Fibroblast of lung (primary cell): Measurements from ENCODE around the gene PRKCH. TPM values are rescaled to one million over a fixed set of nuclear protein-coding genes. Genes with fewer than 3 reads are reported as not detected.

ENCODE experiments used
- DNase-seq, 2 donors: peaks; one replicate each; pipeline versions ENCODE4 v3.0.0 to v3.0.0-alpha.2; 2010; ENCODE audit warnings: low read depth in 2 of 2
- H2AFZ ChIP-seq: 2 replicates; pipeline ENCODE4 v1.5.1; 2012; ENCODE audit warnings: low read length, control low read depth, inconsistent platforms
- H3K27ac ChIP-seq: 2 replicates; pipeline ENCODE4 v1.5.1; 2011; ENCODE audit warnings: low read length, control low read depth; ENCODE audit not compliant: insufficient read depth
- H3K27me3 ChIP-seq: 2 replicates; pipeline ENCODE4 v1.5.1; 2011; ENCODE audit warnings: mild to moderate bottlenecking, low read length; ENCODE audit not compliant: control insufficient read depth, insufficient read depth
- H3K36me3 ChIP-seq: 2 replicates; pipeline ENCODE4 v1.5.1; 2011; ENCODE audit warnings: low read length; ENCODE audit not compliant: control insufficient read depth, insufficient read depth
- H3K4me1 ChIP-seq: 2 replicates; pipeline ENCODE4 v1.5.1; 2011; ENCODE audit warnings: low read length; ENCODE audit not compliant: control insufficient read depth, insufficient read depth; ENCODE audit errors: extremely low read depth
- H3K4me2 ChIP-seq: 2 replicates; pipeline ENCODE4 v1.5.1; 2011; ENCODE audit warnings: low read length, control low read depth; ENCODE audit not compliant: insufficient read depth; ENCODE audit errors: extremely low read depth
- H3K4me3 ChIP-seq, 4 experiments: fragments of 200-600 bp in 1 of 4; sonication (generic) in 1 of 4; replicated peaks in 1 of 4; 2 replicates each; pipeline ENCODE4 v1.5.1; 2011 to 2016; ENCODE audit warnings: low read length in 4 of 4, low read depth in 3 of 4, mild to moderate bottlenecking in 3 of 4, control low read depth in 2 of 4, inconsistent platforms in 1 of 4, mixed read lengths in 1 of 4; ENCODE audit not compliant: insufficient read depth in 1 of 4; ENCODE audit errors: control extremely low read depth in 1 of 4
- H3K79me2 ChIP-seq: 2 replicates; pipeline ENCODE4 v1.5.1; 2012; ENCODE audit warnings: mild to moderate bottlenecking, low read length, inconsistent platforms; ENCODE audit not compliant: control insufficient read depth, insufficient read depth
- H3K9ac ChIP-seq: 2 replicates; pipeline ENCODE4 v1.5.1; 2011; ENCODE audit warnings: mild to moderate bottlenecking, low read length, control low read depth; ENCODE audit not compliant: insufficient read depth
- H3K9me3 ChIP-seq: 2 replicates; pipeline ENCODE4 v1.5.1; 2012; ENCODE audit warnings: low read depth, low read length; ENCODE audit not compliant: control insufficient read depth, insufficient read depth
- H4K20me1 ChIP-seq: 2 replicates; pipeline ENCODE4 v1.5.1; 2011; ENCODE audit warnings: low read length; ENCODE audit not compliant: control insufficient read depth, insufficient read depth; ENCODE audit errors: extremely low read depth
- EZH2 ChIP-seq: IDR thresholded peaks from 2 replicates; pipeline ENCODE4 v1.5.1; 2012; ENCODE audit warnings: low read length, control low read depth, mild to moderate bottlenecking; ENCODE audit errors: missing control alignments
- polyA plus RNA-seq, 2 donors: library from polyadenylated mRNA; depleted of rRNA in 1 of 2; stranded (reverse) in 1 of 2; unstranded in 1 of 2; fragments of >200 nt; gene quantifications; 2 replicates each; pipeline ENCODE4 v1.2.1, GENCODE V29; 2011 to 2012; ENCODE audit warnings: missing spikeins in 1 of 2
- total RNA-seq: library from RNA; depleted of rRNA; stranded (reverse); fragments of >200 nt; gene quantifications from 2 replicates; pipeline ENCODE4 v1.2.1, GENCODE V29; 2014
- TF ChIP-seq, protein P1 (sequence below), 2 donors: IDR thresholded peaks in 1 of 2; conservative IDR thresholded peaks in 1 of 2; 1 replicate in 1 of 2; 2 replicates in 1 of 2; pipeline ENCODE4 v1.5.1; 2011 to 2012; ENCODE audit warnings: low read length in 2 of 2, control low read depth in 1 of 2, inconsistent platforms in 1 of 2, low read depth in 1 of 2, mild to moderate bottlenecking in 1 of 2

The PRKCH gene
- total and polyA plus RNA-seq, 2 donors (not counting 1 experiment from before 2014, with no cell fraction given): 2.9 to 5.4 TPM

- H3K27ac ChIP-seq: no peak overlapping the region
- no peaks in the 10 kb centered on the region for H3K4me1 ChIP-seq
- H3K9me3 ChIP-seq: no peaks in the 10 kb centered on the region
- no peak for TF ChIP-seq EZH2
- TF ChIP-seq, protein P1, sequence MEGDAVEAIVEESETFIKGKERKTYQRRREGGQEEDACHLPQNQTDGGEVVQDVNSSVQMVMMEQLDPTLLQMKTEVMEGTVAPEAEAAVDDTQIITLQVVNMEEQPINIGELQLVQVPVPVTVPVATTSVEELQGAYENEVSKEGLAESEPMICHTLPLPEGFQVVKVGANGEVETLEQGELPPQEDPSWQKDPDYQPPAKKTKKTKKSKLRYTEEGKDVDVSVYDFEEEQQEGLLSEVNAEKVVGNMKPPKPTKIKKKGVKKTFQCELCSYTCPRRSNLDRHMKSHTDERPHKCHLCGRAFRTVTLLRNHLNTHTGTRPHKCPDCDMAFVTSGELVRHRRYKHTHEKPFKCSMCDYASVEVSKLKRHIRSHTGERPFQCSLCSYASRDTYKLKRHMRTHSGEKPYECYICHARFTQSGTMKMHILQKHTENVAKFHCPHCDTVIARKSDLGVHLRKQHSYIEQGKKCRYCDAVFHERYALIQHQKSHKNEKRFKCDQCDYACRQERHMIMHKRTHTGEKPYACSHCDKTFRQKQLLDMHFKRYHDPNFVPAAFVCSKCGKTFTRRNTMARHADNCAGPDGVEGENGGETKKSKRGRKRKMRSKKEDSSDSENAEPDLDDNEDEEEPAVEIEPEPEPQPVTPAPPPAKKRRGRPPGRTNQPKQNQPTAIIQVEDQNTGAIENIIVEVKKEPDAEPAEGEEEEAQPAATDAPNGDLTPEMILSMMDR (conservative IDR thresholded peaks at IDR 0.05 in 1 of 2, IDR thresholded peaks at IDR 0.05 in 1 of 2; ENCODE audit: low read depth in 1 of 2, low read length in 2 of 2): no peak
- no peak overlapping the region for H3K9ac ChIP-seq
- no peak overlapping the region for H3K4me3 ChIP-seq
- H4K20me1 ChIP-seq: no peaks in the 10 kb centered on the region
- no peak for DNase-seq
- H3K4me2 ChIP-seq: no peak overlapping the region
- H2AFZ ChIP-seq: no peak overlapping the region
- H3K36me3 ChIP-seq: no peaks in the 10 kb centered on the region
- H3K27me3 ChIP-seq: peaks cover 13% of the 10 kb centered on the region
- H3K79me2 ChIP-seq: no peaks in the 10 kb centered on the region
Measured at GRCh38 chr14:61452452-61452851, 131.1 kb downstream of the PRKCH start.

GRCh38 chr14:61453103-61453767 is 131.9 kb downstream of the PRKCH start:
- H3K79me2 ChIP-seq: no peaks in the 10 kb centered on the region

DNA sequence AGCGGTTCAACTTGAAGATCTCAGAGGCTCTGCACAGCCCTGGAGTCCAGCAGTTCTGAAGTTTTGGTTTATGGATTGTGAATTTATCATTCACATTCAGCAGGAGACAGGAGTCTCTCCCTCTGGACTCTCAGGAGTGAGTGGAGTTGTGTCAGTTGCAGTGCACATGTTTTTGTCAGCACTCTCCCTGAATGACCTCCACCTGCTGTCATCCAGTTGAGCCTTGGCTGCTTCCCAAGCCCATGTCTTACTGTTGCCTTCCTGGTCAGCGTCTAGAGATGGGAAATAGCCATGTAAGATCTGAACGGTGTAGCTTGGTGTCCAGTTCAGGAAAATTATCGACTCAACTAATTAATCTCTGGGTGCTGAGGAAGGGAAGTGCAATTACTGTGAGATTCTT is 133.2 kb downstream of the PRKCH start:
- no peak overlapping the region for H3K9ac ChIP-seq
- no peak for DNase-seq
- H3K36me3 ChIP-seq: no peaks in the 10 kb centered on the region

More at GRCh38 chr14:61453103-61453767, 131.9 kb downstream of the PRKCH start:
- Histone ChIP-seq H3K4me1 (no peaks in the 10 kb centered on the region), H3K9ac (no peak overlapping the region), H3K27me3 (peaks cover 13% of the 10 kb centered on the region), H2AFZ (no peak overlapping the region), H3K27ac (no peak overlapping the region), H4K20me1 (no peaks in the 10 kb centered on the region), H3K9me3 (no peaks in the 10 kb centered on the region), H3K4me3 (no peak overlapping the region), H3K36me3 (no peaks in the 10 kb centered on the region), H3K4me2 (no peak overlapping the region)
- no peak for DNase-seq
- TF ChIP-seq EZH2: no peak
- TF ChIP-seq, protein P1 (conservative IDR thresholded peaks at IDR 0.05 in 1 of 2, IDR thresholded peaks at IDR 0.05 in 1 of 2; ENCODE audit: low read depth in 1 of 2, low read length in 2 of 2): no peak

More for the DNA sequence above, 133.2 kb downstream of the PRKCH start:
- no peaks in the 10 kb centered on the region for H4K20me1 ChIP-seq
- no peak overlapping the region for H3K27ac ChIP-seq
- TF ChIP-seq EZH2: no peak
- TF ChIP-seq, protein P1 (conservative IDR thresholded peaks at IDR 0.05 in 1 of 2, IDR thresholded peaks at IDR 0.05 in 1 of 2; ENCODE audit: low read depth in 1 of 2, low read length in 2 of 2): no peak
- no peaks in the 10 kb centered on the region for H3K79me2 ChIP-seq
- H3K9me3 ChIP-seq: no peaks in the 10 kb centered on the region
- H3K4me2 ChIP-seq: no peak overlapping the region
- H3K27me3 ChIP-seq: peaks cover 13% of the 10 kb centered on the region
- H3K4me1 ChIP-seq: no peaks in the 10 kb centered on the region
- no peak overlapping the region for H3K4me3 ChIP-seq
- no peak overlapping the region for H2AFZ ChIP-seq
